GM23338 (cell line): ENCODE measurements around the gene PDE10A.

Experiments
- EZH2phosphoT487 ChIP-seq: fragments of 200-600 bp; sonication (generic); IDR thresholded peaks from one replicate; pipeline ENCODE4 v1.8.1; 2018; ENCODE audit warnings: antibody characterized with exemption; ENCODE audit not compliant: unreplicated experiment
- POLR2AphosphoS5 ChIP-seq: IDR thresholded peaks from 2 replicates; pipeline ENCODE4 v1.6.1; 2016; ENCODE audit warnings: antibody characterized with exemption, low read depth
- TF ChIP-seq, protein P1 (sequence below), 2 experiments: fragments of 200-600 bp in 1 of 2; sonication (generic) in 1 of 2; conservative IDR thresholded peaks; 2 replicates each; pipeline versions ENCODE4 v1.5.1 to v1.6.1; 2016 to 2017; ENCODE audit warnings: antibody characterized with exemption in 2 of 2, low read depth in 2 of 2, mild to moderate bottlenecking in 2 of 2, moderate library complexity in 1 of 2
- TF ChIP-seq, protein P2 (sequence below): IDR thresholded peaks from one replicate; pipeline ENCODE4 v1.6.1; 2018; ENCODE audit warnings: antibody characterized with exemption; ENCODE audit not compliant: unreplicated experiment

DNA sequence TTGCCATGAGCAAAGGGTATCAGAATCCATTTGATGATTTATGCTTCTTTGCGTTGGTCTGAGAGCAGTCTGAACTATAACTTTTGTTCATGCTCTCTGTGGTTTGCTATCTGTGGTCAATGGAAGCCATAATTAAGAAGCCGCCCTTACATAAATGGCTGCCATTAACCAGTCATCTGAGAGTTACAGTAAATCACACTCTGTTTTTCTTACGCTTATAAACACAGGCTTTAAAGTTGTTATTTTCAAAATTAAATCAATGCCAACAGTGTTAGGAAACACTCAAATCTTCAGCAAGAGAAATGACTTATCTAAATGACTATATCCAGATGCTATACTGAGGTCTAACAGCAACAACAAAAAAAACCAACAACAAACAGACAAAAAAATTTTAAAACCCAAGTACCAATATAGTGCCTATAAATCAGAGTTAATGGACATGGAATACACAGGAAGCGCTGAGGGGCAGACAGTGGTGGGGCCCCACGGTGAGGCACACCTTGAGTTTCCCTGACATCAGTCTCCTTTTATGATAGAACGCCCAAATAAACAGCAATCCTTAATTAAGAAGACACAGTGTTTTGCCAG, 245.7 kb downstream of the PDE10A start:
- TF ChIP-seq POLR2AphosphoS5 (no peak), EZH2phosphoT487 (no peak)
- TF ChIP-seq, protein P1, sequence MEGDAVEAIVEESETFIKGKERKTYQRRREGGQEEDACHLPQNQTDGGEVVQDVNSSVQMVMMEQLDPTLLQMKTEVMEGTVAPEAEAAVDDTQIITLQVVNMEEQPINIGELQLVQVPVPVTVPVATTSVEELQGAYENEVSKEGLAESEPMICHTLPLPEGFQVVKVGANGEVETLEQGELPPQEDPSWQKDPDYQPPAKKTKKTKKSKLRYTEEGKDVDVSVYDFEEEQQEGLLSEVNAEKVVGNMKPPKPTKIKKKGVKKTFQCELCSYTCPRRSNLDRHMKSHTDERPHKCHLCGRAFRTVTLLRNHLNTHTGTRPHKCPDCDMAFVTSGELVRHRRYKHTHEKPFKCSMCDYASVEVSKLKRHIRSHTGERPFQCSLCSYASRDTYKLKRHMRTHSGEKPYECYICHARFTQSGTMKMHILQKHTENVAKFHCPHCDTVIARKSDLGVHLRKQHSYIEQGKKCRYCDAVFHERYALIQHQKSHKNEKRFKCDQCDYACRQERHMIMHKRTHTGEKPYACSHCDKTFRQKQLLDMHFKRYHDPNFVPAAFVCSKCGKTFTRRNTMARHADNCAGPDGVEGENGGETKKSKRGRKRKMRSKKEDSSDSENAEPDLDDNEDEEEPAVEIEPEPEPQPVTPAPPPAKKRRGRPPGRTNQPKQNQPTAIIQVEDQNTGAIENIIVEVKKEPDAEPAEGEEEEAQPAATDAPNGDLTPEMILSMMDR (conservative IDR thresholded peaks at IDR 0.05; ENCODE audit: low read depth in 2 of 2): no peak
- TF ChIP-seq, protein P2, sequence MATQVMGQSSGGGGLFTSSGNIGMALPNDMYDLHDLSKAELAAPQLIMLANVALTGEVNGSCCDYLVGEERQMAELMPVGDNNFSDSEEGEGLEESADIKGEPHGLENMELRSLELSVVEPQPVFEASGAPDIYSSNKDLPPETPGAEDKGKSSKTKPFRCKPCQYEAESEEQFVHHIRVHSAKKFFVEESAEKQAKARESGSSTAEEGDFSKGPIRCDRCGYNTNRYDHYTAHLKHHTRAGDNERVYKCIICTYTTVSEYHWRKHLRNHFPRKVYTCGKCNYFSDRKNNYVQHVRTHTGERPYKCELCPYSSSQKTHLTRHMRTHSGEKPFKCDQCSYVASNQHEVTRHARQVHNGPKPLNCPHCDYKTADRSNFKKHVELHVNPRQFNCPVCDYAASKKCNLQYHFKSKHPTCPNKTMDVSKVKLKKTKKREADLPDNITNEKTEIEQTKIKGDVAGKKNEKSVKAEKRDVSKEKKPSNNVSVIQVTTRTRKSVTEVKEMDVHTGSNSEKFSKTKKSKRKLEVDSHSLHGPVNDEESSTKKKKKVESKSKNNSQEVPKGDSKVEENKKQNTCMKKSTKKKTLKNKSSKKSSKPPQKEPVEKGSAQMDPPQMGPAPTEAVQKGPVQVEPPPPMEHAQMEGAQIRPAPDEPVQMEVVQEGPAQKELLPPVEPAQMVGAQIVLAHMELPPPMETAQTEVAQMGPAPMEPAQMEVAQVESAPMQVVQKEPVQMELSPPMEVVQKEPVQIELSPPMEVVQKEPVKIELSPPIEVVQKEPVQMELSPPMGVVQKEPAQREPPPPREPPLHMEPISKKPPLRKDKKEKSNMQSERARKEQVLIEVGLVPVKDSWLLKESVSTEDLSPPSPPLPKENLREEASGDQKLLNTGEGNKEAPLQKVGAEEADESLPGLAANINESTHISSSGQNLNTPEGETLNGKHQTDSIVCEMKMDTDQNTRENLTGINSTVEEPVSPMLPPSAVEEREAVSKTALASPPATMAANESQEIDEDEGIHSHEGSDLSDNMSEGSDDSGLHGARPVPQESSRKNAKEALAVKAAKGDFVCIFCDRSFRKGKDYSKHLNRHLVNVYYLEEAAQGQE: no peak
